Ascending aorta (tissue), 2 donors: Measurements from ENCODE around the gene SMO. TPM values are rescaled to one million over a fixed set of nuclear protein-coding genes. Genes with fewer than 3 reads are reported as not detected.

Experiments used
- DNase-seq, 2 donors: peaks; one replicate each; pipeline ENCODE4 v3.0.0-alpha.2; 2019; ENCODE audit warnings: low spot score in 2 of 2
- H3K27ac ChIP-seq, 2 donors: fragments of 200-600 bp; sonication (generic); one replicate each; pipeline ENCODE4 v1.5.1; 2016 to 2017; ENCODE audit warnings: mild to moderate bottlenecking in 1 of 2
- H3K27me3 ChIP-seq: fragments of 200-600 bp; sonication (generic); one replicate; pipeline ENCODE4 v1.5.1; 2017
- H3K36me3 ChIP-seq, 2 donors: fragments of 200-600 bp; sonication (generic); one replicate each; pipeline ENCODE4 v1.5.1; 2016
- H3K4me1 ChIP-seq, 2 donors: fragments of 200-600 bp; sonication (generic); one replicate each; pipeline ENCODE4 v1.5.1; 2016 to 2017; ENCODE audit warnings: mild to moderate bottlenecking in 1 of 2
- H3K4me3 ChIP-seq, 2 donors: fragments of 200-600 bp; sonication (generic); one replicate each; pipeline ENCODE4 v1.5.1; 2016 to 2017; ENCODE audit warnings: mild to moderate bottlenecking in 1 of 2
- H3K9me3 ChIP-seq, 2 donors: fragments of 200-600 bp; sonication (generic); one replicate each; pipeline ENCODE4 v1.5.1; 2016
- CTCF ChIP-seq, 3 experiments: fragments of 200-600 bp in 2 of 3; fragments of 450-650 bp in 1 of 3; sonication (generic) in 2 of 3; IDR thresholded peaks; one replicate each; pipeline ENCODE4 v1.5.1; 2016 to 2019; ENCODE audit warnings: antibody characterized with exemption in 3 of 3, mild to moderate bottlenecking in 1 of 3, moderate library complexity in 1 of 3
- intact Hi-C: fragments of 100-400 bp; cut with DNase I; formaldehyde crosslinking; loops from one replicate; pipeline ENCODE4 v1.15.1; 2023
- total RNA-seq: library from RNA; depleted of rRNA; stranded (reverse); fragments of >200 nt; gene quantifications from one replicate; pipeline ENCODE4 v1.1.0, GENCODE V29; 2016

SMO gene
- total RNA-seq, 1 donor from 2014 or later = 12.9 TPM

- Histone ChIP-seq H3K27ac (no peak overlapping the region), H3K4me3 (no peak overlapping the region), H3K36me3 (no peaks in the 10 kb centered on the region), H3K9me3 (no peaks in the 10 kb centered on the region), H3K27me3 (no peaks in the 10 kb centered on the region), H3K4me1 (no peaks in the 10 kb centered on the region)
- no peak for TF ChIP-seq CTCF (IDR thresholded peaks at IDR 0.05)
- no peak for DNase-seq
- intact Hi-C loops = no loop called here
Observed at GRCh38 chr7:129258649-129259389, 70.4 kb downstream of the SMO start.

GRCh38 chr7:129262324-129262723 is 73.9 kb downstream of the SMO start:
- intact Hi-C loops = no loop called here
- H3K4me3 ChIP-seq = no peak overlapping the region
- H3K27me3 ChIP-seq = no peaks in the 10 kb centered on the region
- no peaks in the 10 kb centered on the region for H3K36me3 ChIP-seq
- no peaks in the 10 kb centered on the region for H3K9me3 ChIP-seq
- no peaks in the 10 kb centered on the region for H3K4me1 ChIP-seq
- no peak overlapping the region for H3K27ac ChIP-seq
- no peak for TF ChIP-seq CTCF (IDR thresholded peaks at IDR 0.05)
- DNase-seq = no peak

Other genes starting within 250 kb of the SMO start
- 59.4 TPM for gene TNPO3, start 133.5 kb upstream of the SMO start, total RNA-seq
- 8.1 TPM for gene TSPAN33, start 43.9 kb upstream of the SMO start, total RNA-seq
- gene AHCYL2, start 36.4 kb downstream of the SMO start, total RNA-seq = 62.9 TPM
- 2.3 TPM for gene STRIP2, start 245.8 kb downstream of the SMO start, total RNA-seq